Measurements from ENCODE around the gene FIGN. TPM values are rescaled to one million over a fixed set of nuclear protein-coding genes. Genes with fewer than 3 reads are reported as not detected.

Gene FIGN
- total and polyA plus RNA-seq, 2 of the 8 experiments (the other 6 are each of a cell fraction or from before 2014, with no cell fraction given), result 5.0 to 22.8 TPM

- Histone ChIP-seq H3K36me3 (ENCODE audit: control insufficient read depth in 2 of 4, insufficient read depth in 4 of 4, low read length in 3 of 4) (peaks cover 4 to 19% (median 15%) of the 10 kb centered on the region in 4 experiments; a peak in 7 of 8 replicates), H2BK20ac (ENCODE audit: low read length) (no peak overlapping the region), H3K18ac (ENCODE audit: extremely low read depth, low read length) (no peak overlapping the region), H3K4me1 (replicated peaks in 1 of 4; ENCODE audit: control insufficient read depth in 3 of 4, insufficient read depth in 4 of 4, low read length in 3 of 4) (peaks cover 0 to 3% (median 0%) of the 10 kb centered on the region in 4 experiments; a peak in 2 of 7 replicates), H3K27ac (ENCODE audit: low read depth, low read length) (no peak overlapping the region), H3K14ac (ENCODE audit: insufficient read length) (no peak overlapping the region), H4K5ac (ENCODE audit: insufficient read length, low read depth, low read length) (no peak overlapping the region), H3K23me2 (ENCODE audit: low read depth, low read length) (no peaks in the 10 kb centered on the region), H3K9ac (replicated peaks in 1 of 4; ENCODE audit: extremely low read depth in 1 of 4, low read depth in 3 of 4, low read length in 3 of 4) (no peak overlapping the region), H4K8ac (ENCODE audit: extremely low read depth, insufficient read depth, low read length) (no peak overlapping the region), H3K23ac (ENCODE audit: insufficient read length) (no peak overlapping the region), H2BK5ac (ENCODE audit: low read depth, low read length) (no peak overlapping the region), H3K9me3 (ENCODE audit: insufficient read depth in 2 of 2, low read depth in 1 of 2, low read length in 1 of 2) (no peaks in the 10 kb centered on the region), H2AFZ (ENCODE audit: low read length) (no peak overlapping the region), H3K79me2 (ENCODE audit: control insufficient read depth in 1 of 2, insufficient read depth in 2 of 2, low read length in 2 of 2) (no peaks in the 10 kb centered on the region), H4K20me1 (replicated peaks in 1 of 2; ENCODE audit: control insufficient read depth in 1 of 2, insufficient read depth in 2 of 2, low read length in 2 of 2) (no peaks in the 10 kb centered on the region), H3K4ac (replicated peaks; ENCODE audit: insufficient read length, low read depth, low read length) (no peak overlapping the region), H3K56ac (replicated peaks; ENCODE audit: insufficient read length, low read depth, low read length) (no peak overlapping the region), H2BK15ac (ENCODE audit: low read length) (no peak overlapping the region), H2AK5ac (ENCODE audit: low read depth, low read length) (no peak overlapping the region), H4K91ac (replicated peaks; ENCODE audit: insufficient read length, low read length) (no peak overlapping the region), H2BK12ac (ENCODE audit: low read depth, low read length) (no peak overlapping the region), H3K79me1 (ENCODE audit: low read depth, low read length) (no peaks in the 10 kb centered on the region), H3K4me3 (ENCODE audit: extremely low read depth in 1 of 4, insufficient read depth in 2 of 4, low read depth in 3 of 4, low read length in 4 of 4) (no peak overlapping the region), H3K4me2 (ENCODE audit: insufficient read depth in 1 of 2, low read depth in 2 of 2, low read length in 2 of 2) (no peak overlapping the region), H2BK120ac (replicated peaks; ENCODE audit: low read depth, low read length) (no peak overlapping the region), H3K27me3 (replicated peaks in 1 of 4; ENCODE audit: control insufficient read depth in 3 of 4, extremely low read depth in 1 of 4, insufficient read depth in 3 of 4, low read length in 3 of 4) (no peaks in the 10 kb centered on the region)
- WGBS, 2 experiments (ENCODE audit: extremely low coverage in 1 of 2, insufficient coverage in 1 of 2, insufficient read length in 1 of 2, insufficient replicate concordance in 2 of 2, low coverage in 1 of 2, low lambda C conversion rate in 2 of 2, missing lambda C conversion rate in 1 of 2), result 85% methylated on average over 9 of the region's 9 CpGs; no CpG with 5 or more reads in 1 of the 2 experiments
- DNase-seq (ENCODE audit: low read depth in 1 of 2, low spot score in 2 of 2), result no peak
- no peak for FAIRE-seq
- ChIA-PET CTCF (ENCODE audit: partially characterized antibody) (interaction anchor here (0.7 to 2.7 kb wide), 14 partner anchors 10 to 423 kb away, joined by 3 to 20 read pairs (median 4); no protein-coding TSS in a partner anchor), POLR2A (ENCODE audit: partially characterized antibody) (interaction anchor here (0.7 kb wide), 1 partner anchor 87 kb away, joined by 3 read pairs; no protein-coding TSS in a partner anchor)
- TF ChIP-seq GTF2F1 (IDR thresholded peaks at IDR 0.05; ENCODE audit: borderline replicate concordance, low read depth, low read length) (no peak), SP4 (IDR thresholded peaks at IDR 0.05; ENCODE audit: low read length) (no peak), ASH2L (IDR thresholded peaks at IDR 0.05; ENCODE audit: low read length) (no peak), CTBP2 (IDR thresholded peaks at IDR 0.05; ENCODE audit: borderline replicate concordance, insufficient read depth, insufficient read length, low read length) (no peak), POU5F1 (IDR thresholded peaks at IDR 0.05; ENCODE audit: low read depth, low read length) (no peak), ATF2 (IDR thresholded peaks at IDR 0.05; ENCODE audit: low read length) (no peak), PHF8 (conservative IDR thresholded peaks at IDR 0.05; ENCODE audit: low read depth, low read length) (no peak), TEAD4 (IDR thresholded peaks at IDR 0.05; ENCODE audit: low read depth, low read length) (no peak), RBBP5 (IDR thresholded peaks at IDR 0.05; ENCODE audit: borderline replicate concordance, low read depth, low read length) (no peak), HDAC2 (IDR thresholded peaks at IDR 0.05; ENCODE audit: borderline replicate concordance in 1 of 2, low read depth in 2 of 2, low read length in 2 of 2) (no peak), SIX5 (IDR thresholded peaks at IDR 0.05; ENCODE audit: low read depth, low read length) (no peak), CREB1 (IDR thresholded peaks at IDR 0.05) (no peak), ZNF274 (IDR thresholded peaks at IDR 0.05; ENCODE audit: borderline replicate concordance, extremely low read depth, low read length) (no peak)
These were observed 123.5 kb downstream of the FIGN start for GRCh38 chr2:163612332-163612731.

Measured in H1 (cell line).